HUDEP-2 (cell line): ENCODE data around the gene STARD10.

Experiments used
- DNase-seq, 76 experiments: peaks; one replicate each; lab custom pipeline; 2025; ENCODE audit not compliant: unreplicated experiment in 76 of 76; lab: John Stamatoyannopoulos, UW

Gene STARD10

DNA sequence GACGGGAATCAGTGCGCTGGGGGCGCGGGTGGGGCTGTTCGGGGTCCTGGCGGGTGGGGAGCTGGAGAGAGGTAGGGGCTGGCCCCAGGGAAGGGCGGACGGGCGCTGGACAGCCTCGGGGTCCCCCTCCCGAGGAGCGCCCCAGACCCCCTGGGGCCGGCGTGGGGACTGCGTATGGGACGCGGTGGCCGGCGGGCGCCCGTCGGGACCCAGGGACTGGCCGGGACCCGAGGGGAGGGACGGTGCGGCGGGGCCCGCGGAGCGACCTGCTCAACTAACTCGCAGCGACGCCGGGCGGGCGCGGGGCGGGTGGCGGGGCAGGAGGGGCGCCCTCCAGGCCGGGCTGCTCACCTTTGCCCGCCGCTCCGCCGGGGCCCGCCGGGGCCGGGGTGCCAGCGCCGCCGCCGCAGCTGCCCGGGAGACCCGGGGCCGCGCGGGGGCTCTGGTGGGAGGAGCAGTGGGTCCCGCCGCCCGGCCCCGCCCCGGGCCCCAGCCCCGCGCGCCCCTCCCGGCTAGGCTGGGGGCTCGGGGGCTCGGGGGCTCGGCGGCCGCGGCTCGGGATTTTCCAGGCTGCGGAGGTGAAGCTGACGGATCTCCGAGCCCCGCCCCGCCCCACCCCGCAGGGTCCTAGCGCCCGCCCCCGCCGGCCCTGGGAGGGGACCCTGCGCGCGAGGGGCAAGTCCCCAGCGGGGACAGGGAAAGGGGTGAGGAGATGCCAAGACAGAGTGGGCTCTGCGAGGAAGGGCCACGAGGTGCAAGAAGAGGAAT is 12.3 kb downstream of the STARD10 start:
- DNase-seq, result no peak

GRCh38 chr11:72781063-72781312 is 12.9 kb downstream of the STARD10 start:
- DNase-seq, result no peak

DNA sequence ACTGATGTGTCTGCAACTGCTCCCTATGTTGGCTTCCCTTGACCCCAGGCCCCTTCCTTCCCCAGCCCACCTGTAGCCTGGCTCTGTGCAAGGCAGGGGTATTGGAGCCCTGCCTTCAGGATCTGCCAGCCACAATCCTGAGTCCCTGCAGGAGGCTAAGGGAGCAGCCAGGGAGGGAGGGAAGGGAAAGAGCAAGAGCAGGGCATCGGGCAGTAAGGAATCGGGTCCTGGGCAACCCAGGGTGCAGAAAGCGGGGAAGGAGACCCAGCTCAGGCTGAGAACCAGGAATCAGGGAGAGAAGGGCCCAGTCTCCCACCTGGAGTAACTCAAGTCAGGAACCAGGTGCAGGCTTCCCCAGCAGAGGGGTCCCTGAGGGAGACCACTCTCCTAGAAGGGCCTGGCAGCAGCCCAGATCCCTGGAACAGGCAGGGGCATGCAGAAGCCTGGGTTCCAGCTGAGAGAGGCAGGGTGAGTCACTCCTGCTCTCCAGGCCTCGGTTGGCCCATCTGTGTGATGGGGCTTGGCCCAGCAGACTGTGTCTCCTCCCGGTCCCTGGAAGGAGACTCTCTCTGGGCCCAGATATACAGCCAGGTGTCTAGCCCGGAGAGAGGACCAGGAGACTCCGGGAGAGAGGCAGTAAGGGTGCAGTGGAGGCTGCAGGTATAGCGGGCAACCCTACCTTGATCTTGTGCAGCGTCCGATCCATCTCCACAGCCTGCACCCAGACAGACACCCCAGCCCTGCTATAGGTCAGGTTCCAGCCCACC is 13.4 kb downstream of the STARD10 start:
- no peak for DNase-seq

DNA sequence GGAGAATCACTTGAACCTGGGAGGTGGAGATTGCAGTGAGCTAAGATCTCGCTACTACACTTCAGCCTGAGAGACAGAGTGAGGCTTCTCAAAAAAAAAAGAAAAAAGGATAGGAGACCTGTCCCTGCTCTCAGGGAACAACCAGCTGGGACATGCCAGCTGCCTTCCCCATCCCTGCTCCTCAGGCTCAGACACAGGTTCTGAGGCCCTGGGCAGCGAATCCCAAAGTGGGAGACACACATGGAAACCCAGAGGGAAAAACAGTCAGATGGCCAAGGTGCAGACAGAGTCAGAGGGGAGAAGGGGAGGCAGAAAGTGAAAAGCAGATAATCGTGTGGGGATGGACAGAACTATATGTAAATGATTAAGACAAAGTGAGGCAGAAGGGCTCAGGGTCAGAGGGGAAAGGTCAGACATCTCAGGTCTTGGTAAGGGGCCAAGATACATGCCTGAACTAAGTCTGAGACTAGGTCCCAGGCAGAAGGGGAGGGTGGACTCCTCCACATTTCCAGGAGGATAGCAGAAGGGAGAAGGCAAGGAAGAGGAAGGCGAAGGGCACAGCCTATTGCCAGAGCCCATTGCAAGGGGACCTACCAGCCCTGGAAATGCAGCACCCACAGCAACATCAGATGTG is 14.2 kb downstream of the STARD10 start:
- no peak for DNase-seq

- no peak for DNase-seq
Measured at GRCh38 chr11:72778535-72779494, 15.0 kb downstream of the STARD10 start.

DNA sequence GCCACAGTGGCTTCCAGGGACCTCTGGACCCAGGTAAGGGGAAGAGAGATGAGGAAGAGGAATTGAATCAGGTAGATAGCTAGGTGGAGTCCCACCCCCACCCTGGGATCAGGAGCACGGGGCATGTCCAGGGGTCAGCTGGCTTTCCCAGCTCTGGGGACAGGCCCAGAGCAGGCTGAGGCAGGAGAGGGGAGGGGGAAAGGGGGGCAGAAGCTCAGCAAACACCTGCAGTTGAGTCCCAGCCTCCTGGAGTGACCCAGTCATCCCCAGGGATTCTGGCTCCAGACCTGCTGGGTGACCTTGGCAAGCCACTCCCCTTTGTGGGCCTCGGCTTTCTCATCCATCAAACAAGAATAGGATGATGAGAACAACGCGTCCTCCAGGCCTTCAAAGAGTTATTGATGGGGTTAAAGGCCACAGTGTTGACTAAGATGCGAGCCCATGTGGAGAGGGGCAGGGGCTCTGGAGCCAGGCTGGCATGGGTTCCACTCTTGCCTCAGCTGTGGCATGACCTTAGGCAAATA is 16.0 kb downstream of the STARD10 start:
- DNase-seq, result no peak

DNA sequence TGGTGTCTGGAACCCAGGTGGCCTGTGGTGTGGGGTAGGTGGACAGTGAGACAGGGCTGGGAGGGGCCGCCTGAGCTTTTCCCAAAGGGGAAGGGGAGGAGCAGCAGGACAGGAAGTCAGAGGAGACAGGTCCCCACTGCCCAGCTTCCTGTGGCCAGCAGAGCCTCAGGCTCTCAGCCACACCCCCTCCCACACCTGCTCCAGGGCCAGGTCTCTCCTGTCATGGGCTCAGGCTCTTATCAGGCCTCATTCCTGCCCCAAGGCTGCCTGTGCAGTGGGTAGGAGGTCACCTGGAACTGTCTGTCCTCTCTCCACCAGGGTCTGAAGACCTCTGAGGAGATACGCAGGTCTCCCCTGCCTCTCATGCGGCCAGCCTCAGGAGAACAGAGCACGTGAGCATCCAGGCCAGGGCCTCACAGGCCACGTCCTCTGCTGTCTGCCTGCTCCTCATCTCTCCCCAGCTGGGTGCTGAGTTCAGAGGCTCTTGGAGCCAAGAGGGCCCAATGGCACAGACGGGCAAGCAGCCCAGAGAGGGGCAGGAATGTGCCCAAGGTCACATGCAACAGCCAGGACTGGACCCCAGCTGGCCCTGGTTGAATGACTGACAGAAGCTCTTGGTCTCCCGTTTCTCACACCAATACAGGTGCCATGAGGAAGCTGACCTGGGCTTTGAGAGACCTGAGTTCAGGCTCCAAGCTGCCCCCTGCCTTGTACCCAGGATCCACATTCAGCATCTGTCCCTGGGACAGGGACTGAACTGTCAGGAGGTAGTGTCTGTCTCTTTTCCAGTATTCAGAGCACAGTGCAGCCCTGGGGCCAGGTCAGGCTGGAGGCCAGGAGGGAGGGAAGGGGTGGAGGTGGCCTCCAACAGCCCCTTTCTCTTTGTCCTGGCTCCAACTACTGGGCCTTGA is 16.7 kb downstream of the STARD10 start:
- no peak for DNase-seq

- DNase-seq, result peak in 9 of 76 experiments; percentile 20 to 64 (median 43)
Measured at GRCh38 chr11:72776117-72776843, 17.6 kb downstream of the STARD10 start.

DNA sequence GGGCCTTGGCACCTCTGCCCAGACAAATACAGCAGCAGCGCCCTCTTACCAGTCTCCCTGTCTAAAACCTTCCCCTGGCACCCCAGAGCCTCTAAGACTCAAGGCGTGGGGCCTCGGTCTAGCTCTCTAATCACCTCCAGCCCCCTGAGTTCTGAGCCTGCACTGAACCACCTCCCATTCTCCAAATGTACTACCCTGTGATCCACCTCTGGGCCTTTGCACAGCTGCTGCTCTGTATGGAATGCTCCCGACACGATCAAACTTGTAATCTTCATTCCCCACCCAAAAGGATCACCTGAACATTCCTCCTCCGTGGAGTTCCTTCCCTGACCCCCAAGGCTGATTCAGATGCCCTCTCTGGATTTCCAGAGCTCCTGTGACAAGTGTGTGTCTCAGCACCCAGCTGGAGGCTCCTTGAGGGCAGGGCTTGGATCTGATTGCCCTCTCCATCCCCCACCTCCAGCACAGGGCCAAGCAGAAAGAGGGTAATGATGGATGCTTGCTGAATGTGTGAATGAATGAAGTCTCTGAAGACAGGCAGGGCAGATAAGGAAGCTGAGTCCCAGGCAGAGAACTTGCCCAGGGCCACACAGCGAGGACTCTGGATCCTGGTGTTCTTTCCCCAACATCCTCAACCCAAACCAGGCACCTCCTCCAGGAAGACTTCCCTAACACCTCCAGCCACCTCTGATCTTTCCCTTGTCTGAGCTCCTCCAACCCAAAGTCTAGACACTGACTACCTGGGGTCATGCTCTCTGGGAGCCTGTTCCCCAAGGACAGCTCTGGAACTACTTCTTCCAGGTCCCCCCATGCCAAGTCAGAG is 18.3 kb downstream of the STARD10 start:
- DNase-seq, result no peak

GRCh38 chr11:72774499-72774898 is 19.3 kb downstream of the STARD10 start:
- DNase-seq, result no peak

DNA sequence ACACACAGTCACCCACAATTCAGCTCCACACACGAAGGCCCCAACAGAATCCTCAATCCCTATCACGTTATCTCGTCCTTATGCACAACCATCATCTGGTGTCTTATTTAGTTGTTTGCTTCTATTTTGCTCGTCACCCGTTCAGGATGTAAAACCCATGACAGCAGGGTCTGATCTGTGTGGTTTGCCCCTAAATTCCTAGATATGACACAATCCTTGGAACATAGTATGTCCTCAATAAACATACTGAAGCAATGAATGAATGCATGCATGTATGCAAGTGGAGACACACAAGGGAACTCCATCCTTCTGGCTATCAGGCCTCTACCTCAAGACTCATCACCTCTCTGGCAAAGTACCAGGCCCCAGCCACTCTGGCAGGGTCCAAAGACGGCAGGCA is 20.2 kb downstream of the STARD10 start:
- DNase-seq, result no peak

DNA sequence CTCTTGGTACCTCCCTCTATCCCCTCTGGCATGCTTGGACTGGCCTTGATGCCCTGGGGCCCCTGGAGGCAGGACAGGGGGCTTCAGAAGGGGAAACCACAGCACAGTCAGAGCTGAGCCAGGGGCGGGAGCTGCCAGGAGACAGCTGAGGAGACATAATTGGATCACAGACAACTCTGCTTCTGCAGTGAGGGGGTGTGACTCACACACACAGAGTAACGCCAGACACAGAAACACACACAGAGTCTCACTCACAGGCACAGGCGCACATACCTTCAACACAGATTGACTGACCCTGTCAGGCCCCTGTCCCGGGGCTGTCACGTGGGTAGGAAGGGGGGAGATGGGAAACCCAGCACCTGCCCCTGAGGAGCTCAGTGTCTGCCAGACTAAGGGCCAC is 20.6 kb downstream of the STARD10 start:
- peak in 5 of 76 experiments; percentile 11 to 31 (median 15) for DNase-seq

DNA sequence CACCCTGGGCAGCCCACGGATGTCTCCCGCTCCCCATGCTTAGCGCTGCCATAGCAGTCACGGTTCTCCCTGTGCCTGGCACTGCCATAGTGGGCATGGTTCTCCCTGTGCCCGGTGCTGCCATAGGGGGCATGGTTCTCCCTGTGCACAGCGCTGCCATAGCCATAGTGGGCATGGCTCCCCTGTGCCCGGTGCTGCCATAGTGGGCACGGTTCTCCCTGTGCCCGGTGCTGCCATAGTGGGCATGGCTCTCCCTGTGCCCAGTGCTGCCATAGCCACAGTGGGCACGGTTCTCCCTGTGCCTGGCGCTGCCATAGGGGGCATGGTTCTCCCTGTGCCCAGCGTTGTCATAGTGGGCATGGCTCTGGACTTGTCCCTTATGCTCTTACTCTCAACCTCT is 21.8 kb downstream of the STARD10 start:
- DNase-seq, result no peak

DNA sequence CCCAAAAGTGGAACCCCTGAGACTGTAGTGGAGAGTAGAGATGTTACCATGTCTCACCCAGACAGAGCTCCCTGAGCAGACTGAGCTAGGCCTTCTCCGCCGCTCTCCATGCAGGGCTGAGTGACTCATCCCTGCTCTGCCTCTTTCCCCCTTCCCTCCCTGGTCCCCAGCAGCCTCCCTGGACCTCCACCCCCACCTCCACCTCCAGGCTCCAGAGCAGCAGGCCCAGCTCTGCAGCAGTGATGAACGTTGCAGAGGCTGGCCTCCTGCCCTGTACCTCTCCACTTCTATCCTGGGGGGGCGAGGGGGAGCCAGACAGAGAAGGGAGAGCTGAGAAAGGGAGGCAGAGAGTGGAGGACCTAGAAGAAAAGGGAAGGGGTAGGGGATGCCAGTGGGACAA is 22.3 kb downstream of the STARD10 start:
- DNase-seq, result no peak

- DNase-seq, result no peak
Measured at GRCh38 chr11:72770799-72771198, 23.0 kb downstream of the STARD10 start.

GRCh38 chr11:72769680-72770079 is 24.2 kb downstream of the STARD10 start:
- no peak for DNase-seq

GRCh38 chr11:72768581-72768980 is 25.3 kb downstream of the STARD10 start:
- DNase-seq, result no peak
